HepG2 (cell line): Measurements from ENCODE around the gene MTA1. TPM values are rescaled to one million over a fixed set of nuclear protein-coding genes. Genes with fewer than 3 reads are reported as not detected.

Experiments
- ATAC-seq: fragments of 200-7000 bp; cut with Tn5 transposase; 3 replicates; pipeline ENCODE4 v1.9.1; 2020; ENCODE audit warnings: mild to moderate bottlenecking, moderate library complexity
- BruUV-seq: library from RNA; stranded (reverse); fragments of 400-500 nt; replicated peaks from 2 replicates; lab custom pipeline; 2021; lab: Mats Ljungman, UMichigan
- CTCF ChIA-PET: fragments of 300-600 bp; formaldehyde crosslinking; extraction: SDS; loops from one replicate; lab custom pipeline; 2021; ENCODE audit warnings: low total read pairs, inconsistent platforms, low intra/inter-chr PET ratio; lab: Yijun Ruan, JAX
- POLR2A ChIA-PET: fragments of 350-600 bp; sonication (Branson Sonifier 250); formaldehyde crosslinking; loops from one replicate; lab custom pipeline; 2020; ENCODE audit warnings: antibody characterized with exemption, inconsistent platforms; lab: Yijun Ruan, JAX
- DNase-seq: peaks from one replicate; pipeline ENCODE4 v3.0.0-alpha.2; 2015; ENCODE audit warnings: low spot score
- FAIRE-seq: peaks from 3 replicates; lab custom pipeline; 2011; peaks lifted over from hg19 to GRCh38; lab: Jason Lieb, UNC
- H2AFZ ChIP-seq: one replicate; pipeline ENCODE4 v1.6.1; 2011; ENCODE audit warnings: low read length, inconsistent platforms
- H3K27ac ChIP-seq: fragments of 300-600 bp; 3 replicates; pipeline ENCODE4 v1.8.0; 2011; ENCODE audit warnings: mixed run types, mild to moderate bottlenecking, mixed read lengths, low read length, inconsistent platforms; ENCODE audit not compliant: insufficient read depth; ENCODE audit errors: extremely low read length
- H3K27me3 ChIP-seq, 2 experiments: fragments of 200-600 bp in 1 of 2; 2 replicates in 1 of 2; 3 replicates in 1 of 2; pipeline versions ENCODE4 v1.6.0 to v1.8.0; 2011; ENCODE audit warnings: low read length in 2 of 2, mild to moderate bottlenecking in 2 of 2, moderate library complexity in 2 of 2, inconsistent platforms in 1 of 2; ENCODE audit not compliant: insufficient read depth in 2 of 2, control insufficient read depth in 1 of 2
- H3K36me3 ChIP-seq, 2 experiments: fragments of 200-600 bp in 1 of 2; replicated peaks in 1 of 2; 2 replicates in 1 of 2; 3 replicates in 1 of 2; pipeline versions ENCODE4 v1.5.1 to v1.8.0; 2011; ENCODE audit warnings: low read length in 2 of 2, inconsistent platforms in 1 of 2; ENCODE audit not compliant: insufficient read depth in 2 of 2, control insufficient read depth in 1 of 2
- H3K4me1 ChIP-seq: 2 replicates; pipeline ENCODE4 v1.5.1; 2012; ENCODE audit warnings: low read length, inconsistent platforms; ENCODE audit not compliant: insufficient read depth
- H3K4me2 ChIP-seq: 2 replicates; pipeline ENCODE4 v1.6.0; 2011; ENCODE audit warnings: low read depth, low read length, inconsistent platforms
- H3K4me3 ChIP-seq, 3 experiments: fragments of 200-600 bp in 1 of 3; sonication (generic), shearing (Covaris generic) in 1 of 3; replicated peaks in 1 of 3; 2 replicates each; pipeline ENCODE4 v1.5.1; 2011 to 2016; ENCODE audit warnings: low read length in 3 of 3, inconsistent platforms in 2 of 3, low read depth in 2 of 3, mild to moderate bottlenecking in 2 of 3, control low read depth in 1 of 3, mixed read lengths in 1 of 3; ENCODE audit not compliant: insufficient read depth in 1 of 3
- H3K79me2 ChIP-seq: one replicate; pipeline ENCODE4 v1.6.1; 2011; ENCODE audit warnings: low read length, inconsistent platforms; ENCODE audit not compliant: insufficient read depth
- H3K9ac ChIP-seq: 2 replicates; pipeline ENCODE4 v1.6.0; 2011; ENCODE audit warnings: mild to moderate bottlenecking, low read depth, low read length, inconsistent platforms; ENCODE audit not compliant: insufficient read depth
- H3K9me3 ChIP-seq: 2 replicates; pipeline ENCODE4 v1.5.1; 2012; ENCODE audit warnings: mild to moderate bottlenecking, low read length
- H4K20me1 ChIP-seq: 2 replicates; pipeline ENCODE4 v1.6.0; 2011; ENCODE audit warnings: inconsistent platforms, mild to moderate bottlenecking, low read length, moderate library complexity; ENCODE audit not compliant: insufficient read depth
- ASH2L ChIP-seq: fragments of 300-600, 200-600 bp; sonication (generic); IDR thresholded peaks from 2 replicates; pipeline ENCODE4 v1.7.0; 2017; ENCODE audit warnings: low read depth, mild to moderate bottlenecking, moderate library complexity, mixed read lengths, low read length; ENCODE audit not compliant: insufficient read length
- ISX ChIP-seq: sonication (generic); formaldehyde crosslinking; conservative IDR thresholded peaks from 2 replicates; pipeline ENCODE4 v1.5.0; 2020; ENCODE audit warnings: missing genetic modification reagents
- KLF9 ChIP-seq: IDR thresholded peaks from 2 replicates; pipeline ENCODE4 v1.6.1; 2016; ENCODE audit warnings: low read depth
- MED8 ChIP-seq: sonication (generic); formaldehyde crosslinking; IDR thresholded peaks from 2 replicates; pipeline ENCODE4 v1.8.1; 2023; ENCODE audit warnings: mild to moderate bottlenecking, missing genetic modification reagents; ENCODE audit not compliant: insufficient replicate concordance
- MEIS1 ChIP-seq: sonication (generic); formaldehyde crosslinking; IDR thresholded peaks from 2 replicates; pipeline ENCODE4 v1.9.0; 2021; ENCODE audit warnings: mild to moderate bottlenecking, missing genetic modification reagents, moderate library complexity, borderline replicate concordance
- NFKB2 ChIP-seq: sonication (generic); formaldehyde crosslinking; IDR thresholded peaks from 2 replicates; pipeline ENCODE4 v1.4.0; 2020; ENCODE audit warnings: missing genetic modification reagents, borderline replicate concordance
- SKI ChIP-seq: fragments of 450-650 bp; IDR thresholded peaks from one replicate; pipeline ENCODE4 v1.6.1; 2018; ENCODE audit warnings: mild to moderate bottlenecking; ENCODE audit not compliant: partially characterized antibody
- TCF12 ChIP-seq, 2 experiments: fragments of 450-650 bp in 1 of 2; sonication (generic) in 1 of 2; formaldehyde crosslinking in 1 of 2; IDR thresholded peaks; 2 replicates each; pipeline versions ENCODE4 v1.6.1 to v1.8.0; 2017 to 2022; ENCODE audit warnings: antibody characterized with exemption in 1 of 2, mild to moderate bottlenecking in 1 of 2, missing genetic modification reagents in 1 of 2, moderate library complexity in 1 of 2
- U2AF1 ChIP-seq: fragments of 200-400 bp; formaldehyde crosslinking; optimal IDR thresholded peaks from 2 replicates; pipeline ENCODE3; 2017; ENCODE audit warnings: mild to moderate bottlenecking, low read depth, low read length
- ZNF703 ChIP-seq: sonication (generic); formaldehyde crosslinking; IDR thresholded peaks from 2 replicates; pipeline ENCODE4 v1.5.1; 2020; ENCODE audit warnings: missing genetic modification reagents, mild to moderate bottlenecking, moderate library complexity, borderline replicate concordance
- WGBS: methylation state at CpG from one replicate; pipeline ENCODE4 v1.1.6; 2017; ENCODE audit warnings: low lambda C conversion rate; 5-methylcytosine and 5-hydroxymethylcytosine counted together
- in situ Hi-C: cut with HindIII; loops from 2 replicates; pipeline ENCODE4 v1.10.0; 2017; ENCODE audit warnings: low pct_unique_long_range_greater_than_20kb; ENCODE audit not compliant: extremely low pct_ligation_motif_present
- intact Hi-C: fragments of 100-400 bp; cut with micrococcal nuclease; formaldehyde crosslinking; loops from one replicate; pipeline ENCODE4 v1.10.0; 2022; ENCODE audit not compliant: unreplicated experiment
- polyA plus RNA-seq, 8 experiments: library from polyadenylated mRNA; depleted of rRNA in 3 of 8; stranded (reverse) in 7 of 8; unstranded in 1 of 8; fragments of >200 nt; fragmentation: Illumina TruSeq in 4 of 8; extraction: Trizol in 4 of 8; gene quantifications; 2 replicates each; pipeline versions ENCODE4 v1.2.1 to v1.2.3, GENCODE V29; 2011 to 2016; ENCODE audit warnings: low read depth in 4 of 8, missing spikeins in 1 of 8, mixed read lengths in 1 of 8; ENCODE audit not compliant: insufficient read depth in 1 of 8
- total RNA-seq, 5 experiments: library from RNA; depleted of rRNA; stranded (reverse); fragments of >200 nt; fragmentation: Illumina TruSeq; extraction: Trizol; gene quantifications; 2 replicates each; pipeline ENCODE4 v1.2.3, GENCODE V29; 2016; ENCODE audit warnings: low read depth in 1 of 5
- TF ChIP-seq, protein P1 (sequence below): IDR thresholded peaks from 2 replicates; pipeline ENCODE4 v1.6.1; 2016; ENCODE audit warnings: missing compliant biosample characterization, missing genetic modification reagents, borderline replicate concordance
- TF ChIP-seq, protein P2 (sequence below): sonication (generic); formaldehyde crosslinking; IDR thresholded peaks from 2 replicates; pipeline ENCODE4 v1.9.0; 2021; ENCODE audit warnings: mild to moderate bottlenecking, missing genetic modification reagents
- TF ChIP-seq, protein P3 (sequence below): sonication (generic); formaldehyde crosslinking; conservative IDR thresholded peaks from 2 replicates; pipeline ENCODE4 v1.8.1; 2023; ENCODE audit warnings: missing genetic modification reagents

The MTA1 gene
- total and polyA plus RNA-seq, 2 of the 13 experiments (the other 11 are each of a cell fraction or from before 2014, with no cell fraction given) = 35.2 to 85.8 TPM

DNA sequence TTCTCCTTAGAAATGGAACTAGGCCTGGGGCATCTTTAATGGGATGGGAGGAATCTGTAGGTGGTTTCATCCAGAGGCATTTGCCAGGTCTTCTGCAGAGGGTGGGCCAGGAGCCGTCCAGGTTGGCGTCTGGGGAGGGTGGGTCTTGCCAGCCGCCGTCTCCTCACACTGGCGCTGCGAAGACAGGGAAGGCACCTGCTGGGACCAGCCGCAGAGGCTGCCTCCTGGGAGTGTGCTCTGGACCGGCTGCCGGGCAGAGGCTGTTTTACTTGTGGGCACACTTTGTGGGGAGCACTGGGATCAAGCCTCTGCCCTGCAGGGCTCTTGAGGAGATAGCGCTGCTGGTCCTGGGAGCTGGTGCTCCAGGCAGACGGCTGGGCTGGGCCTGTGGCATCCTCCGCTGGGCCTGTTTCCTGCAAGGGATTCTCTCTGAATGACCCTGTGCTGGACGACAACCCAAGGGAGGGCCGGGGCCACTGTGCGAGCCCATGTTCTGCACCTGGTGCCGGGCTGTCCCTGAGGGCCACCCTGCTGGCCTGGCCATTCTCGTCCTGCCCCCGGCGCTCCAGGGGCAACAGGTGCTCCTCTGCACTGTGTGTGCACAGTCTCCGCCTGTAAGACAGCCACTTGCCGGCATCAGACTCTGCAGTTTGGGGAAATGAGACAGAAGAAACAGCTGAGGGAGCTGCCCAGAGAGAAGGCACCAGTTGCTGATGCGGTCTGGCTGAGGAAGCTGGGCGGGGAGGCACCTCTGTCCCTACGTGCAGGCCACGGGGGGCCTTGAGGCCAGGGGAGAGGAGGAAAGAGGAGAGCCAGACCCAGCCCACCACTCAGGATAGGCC, 31.3 kb upstream of the MTA1 start:
- WGBS = 92% methylated on average over 15 of the region's 25 CpGs
- BruUV-seq = no TSS peak
- Histone ChIP-seq H3K79me2 (no peaks in the 10 kb centered on the region), H3K9me3 (no peaks in the 10 kb centered on the region), H4K20me1 (no peaks in the 10 kb centered on the region), H3K4me1 (no peaks in the 10 kb centered on the region), H3K4me3 (no peak overlapping the region), H2AFZ (no peak overlapping the region), H3K4me2 (no peak overlapping the region), H3K36me3 (no peaks in the 10 kb centered on the region), H3K27me3 (no peaks in the 10 kb centered on the region)
- intact Hi-C loops = no loop called here
- POLR2A ChIA-PET = no interaction called here
- DNase-seq = no peak
- FAIRE-seq = no peak
- TF ChIP-seq U2AF1 (no peak), ZNF703 (CRISPR knock-in tag) (no peak), ISX (CRISPR knock-in tag) (no peak), TCF12 (IDR thresholded peaks at IDR 0.05) (no peak), TCF12 (CRISPR knock-in tag; IDR thresholded peaks at IDR 0.05) (no peak), SKI (no peak), MEIS1 (no peak), KLF9 (CRISPR knock-in tag) (no peak), NFKB2 (CRISPR knock-in tag) (no peak), MED8 (CRISPR knock-in tag) (no peak), ASH2L (no peak)
- TF ChIP-seq, protein P1, sequence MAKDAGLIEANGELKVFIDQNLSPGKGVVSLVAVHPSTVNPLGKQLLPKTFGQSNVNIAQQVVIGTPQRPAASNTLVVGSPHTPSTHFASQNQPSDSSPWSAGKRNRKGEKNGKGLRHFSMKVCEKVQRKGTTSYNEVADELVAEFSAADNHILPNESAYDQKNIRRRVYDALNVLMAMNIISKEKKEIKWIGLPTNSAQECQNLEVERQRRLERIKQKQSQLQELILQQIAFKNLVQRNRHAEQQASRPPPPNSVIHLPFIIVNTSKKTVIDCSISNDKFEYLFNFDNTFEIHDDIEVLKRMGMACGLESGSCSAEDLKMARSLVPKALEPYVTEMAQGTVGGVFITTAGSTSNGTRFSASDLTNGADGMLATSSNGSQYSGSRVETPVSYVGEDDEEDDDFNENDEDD (CRISPR knock-in tag) = no peak
- TF ChIP-seq, protein P2, sequence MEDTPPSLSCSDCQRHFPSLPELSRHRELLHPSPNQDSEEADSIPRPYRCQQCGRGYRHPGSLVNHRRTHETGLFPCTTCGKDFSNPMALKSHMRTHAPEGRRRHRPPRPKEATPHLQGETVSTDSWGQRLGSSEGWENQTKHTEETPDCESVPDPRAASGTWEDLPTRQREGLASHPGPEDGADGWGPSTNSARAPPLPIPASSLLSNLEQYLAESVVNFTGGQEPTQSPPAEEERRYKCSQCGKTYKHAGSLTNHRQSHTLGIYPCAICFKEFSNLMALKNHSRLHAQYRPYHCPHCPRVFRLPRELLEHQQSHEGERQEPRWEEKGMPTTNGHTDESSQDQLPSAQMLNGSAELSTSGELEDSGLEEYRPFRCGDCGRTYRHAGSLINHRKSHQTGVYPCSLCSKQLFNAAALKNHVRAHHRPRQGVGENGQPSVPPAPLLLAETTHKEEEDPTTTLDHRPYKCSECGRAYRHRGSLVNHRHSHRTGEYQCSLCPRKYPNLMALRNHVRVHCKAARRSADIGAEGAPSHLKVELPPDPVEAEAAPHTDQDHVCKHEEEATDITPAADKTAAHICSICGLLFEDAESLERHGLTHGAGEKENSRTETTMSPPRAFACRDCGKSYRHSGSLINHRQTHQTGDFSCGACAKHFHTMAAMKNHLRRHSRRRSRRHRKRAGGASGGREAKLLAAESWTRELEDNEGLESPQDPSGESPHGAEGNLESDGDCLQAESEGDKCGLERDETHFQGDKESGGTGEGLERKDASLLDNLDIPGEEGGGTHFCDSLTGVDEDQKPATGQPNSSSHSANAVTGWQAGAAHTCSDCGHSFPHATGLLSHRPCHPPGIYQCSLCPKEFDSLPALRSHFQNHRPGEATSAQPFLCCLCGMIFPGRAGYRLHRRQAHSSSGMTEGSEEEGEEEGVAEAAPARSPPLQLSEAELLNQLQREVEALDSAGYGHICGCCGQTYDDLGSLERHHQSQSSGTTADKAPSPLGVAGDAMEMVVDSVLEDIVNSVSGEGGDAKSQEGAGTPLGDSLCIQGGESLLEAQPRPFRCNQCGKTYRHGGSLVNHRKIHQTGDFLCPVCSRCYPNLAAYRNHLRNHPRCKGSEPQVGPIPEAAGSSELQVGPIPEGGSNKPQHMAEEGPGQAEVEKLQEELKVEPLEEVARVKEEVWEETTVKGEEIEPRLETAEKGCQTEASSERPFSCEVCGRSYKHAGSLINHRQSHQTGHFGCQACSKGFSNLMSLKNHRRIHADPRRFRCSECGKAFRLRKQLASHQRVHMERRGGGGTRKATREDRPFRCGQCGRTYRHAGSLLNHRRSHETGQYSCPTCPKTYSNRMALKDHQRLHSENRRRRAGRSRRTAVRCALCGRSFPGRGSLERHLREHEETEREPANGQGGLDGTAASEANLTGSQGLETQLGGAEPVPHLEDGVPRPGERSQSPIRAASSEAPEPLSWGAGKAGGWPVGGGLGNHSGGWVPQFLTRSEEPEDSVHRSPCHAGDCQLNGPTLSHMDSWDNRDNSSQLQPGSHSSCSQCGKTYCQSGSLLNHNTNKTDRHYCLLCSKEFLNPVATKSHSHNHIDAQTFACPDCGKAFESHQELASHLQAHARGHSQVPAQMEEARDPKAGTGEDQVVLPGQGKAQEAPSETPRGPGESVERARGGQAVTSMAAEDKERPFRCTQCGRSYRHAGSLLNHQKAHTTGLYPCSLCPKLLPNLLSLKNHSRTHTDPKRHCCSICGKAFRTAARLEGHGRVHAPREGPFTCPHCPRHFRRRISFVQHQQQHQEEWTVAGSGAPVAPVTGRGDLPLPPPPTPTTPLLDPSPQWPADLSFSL = no peak
- TF ChIP-seq, protein P3, sequence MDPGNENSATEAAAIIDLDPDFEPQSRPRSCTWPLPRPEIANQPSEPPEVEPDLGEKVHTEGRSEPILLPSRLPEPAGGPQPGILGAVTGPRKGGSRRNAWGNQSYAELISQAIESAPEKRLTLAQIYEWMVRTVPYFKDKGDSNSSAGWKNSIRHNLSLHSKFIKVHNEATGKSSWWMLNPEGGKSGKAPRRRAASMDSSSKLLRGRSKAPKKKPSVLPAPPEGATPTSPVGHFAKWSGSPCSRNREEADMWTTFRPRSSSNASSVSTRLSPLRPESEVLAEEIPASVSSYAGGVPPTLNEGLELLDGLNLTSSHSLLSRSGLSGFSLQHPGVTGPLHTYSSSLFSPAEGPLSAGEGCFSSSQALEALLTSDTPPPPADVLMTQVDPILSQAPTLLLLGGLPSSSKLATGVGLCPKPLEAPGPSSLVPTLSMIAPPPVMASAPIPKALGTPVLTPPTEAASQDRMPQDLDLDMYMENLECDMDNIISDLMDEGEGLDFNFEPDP (CRISPR knock-in tag) = no peak
- TF ChIP-seq, all 625 proteins: peak for 0
- CTCF ChIA-PET = no interaction called here
- Histone ChIP-seq H3K9ac (no peak overlapping the region), H3K27ac (no peak overlapping the region)
- in situ Hi-C loops = no loop called here
- no peak for ATAC-seq
